GM12878 (cell line): ENCODE measurements around the gene PADI2. TPM values are rescaled to one million over a fixed set of nuclear protein-coding genes. Genes with fewer than 3 reads are reported as not detected.

Experiments used
- BHLHE40 ChIP-seq, 2 experiments: fragments of 450-650 bp in 1 of 2; IDR thresholded peaks; 2 replicates each; pipeline ENCODE4 v1.6.1; 2011 to 2017; ENCODE audit warnings: low read depth in 2 of 2, borderline replicate concordance in 1 of 2, improper control_type of control experiment in 1 of 2, low read length in 1 of 2, mild to moderate bottlenecking in 1 of 2
- E4F1 ChIP-seq: fragments of 450-650 bp; IDR thresholded peaks from 2 replicates; pipeline ENCODE4 v1.6.1; 2018; ENCODE audit warnings: borderline replicate concordance, mild to moderate bottlenecking; ENCODE audit not compliant: partially characterized antibody
- NBN ChIP-seq: fragments of 450-650 bp; IDR thresholded peaks from 2 replicates; pipeline ENCODE4 v1.6.1; 2016
- PAX8 ChIP-seq: fragments of 450-650 bp; IDR thresholded peaks from 2 replicates; pipeline ENCODE4 v1.6.1; 2017; ENCODE audit warnings: mild to moderate bottlenecking, moderate library complexity
- RAD21 ChIP-seq: IDR thresholded peaks from 2 replicates; pipeline ENCODE4 v1.6.1; 2011; ENCODE audit warnings: mild to moderate bottlenecking, low read depth, low read length, moderate library complexity; ENCODE audit not compliant: insufficient read depth
- RUNX3 ChIP-seq: IDR thresholded peaks from 2 replicates; pipeline ENCODE4 v1.6.1; 2012; ENCODE audit warnings: low read length, inconsistent platforms
- SP1 ChIP-seq: IDR thresholded peaks from one replicate; pipeline ENCODE4 v1.6.1; 2011; ENCODE audit warnings: low read depth, low read length
- STAT1 ChIP-seq: fragments of 450-650 bp; conservative IDR thresholded peaks from 2 replicates; pipeline ENCODE4 v1.6.1; 2014; ENCODE audit warnings: antibody characterized with exemption, mild to moderate bottlenecking
- TCF3 ChIP-seq: IDR thresholded peaks from 2 replicates; pipeline ENCODE4 v1.6.1; 2012; ENCODE audit warnings: low read depth, mild to moderate bottlenecking, low read length, borderline replicate concordance; ENCODE audit not compliant: insufficient read depth
- ZBED1 ChIP-seq: IDR thresholded peaks from 2 replicates; pipeline ENCODE4 v1.6.1; 2016; ENCODE audit warnings: borderline replicate concordance
- polyA plus RNA-seq, 11 experiments: library from polyadenylated mRNA; depleted of rRNA in 4 of 11; unstranded in 6 of 11; stranded (reverse) in 5 of 11; fragments of >200 nt; fragmentation: Nextera tagmentation in 4 of 11; fragmentation: Illumina TruSeq in 1 of 11; extraction: Ambion mirVana in 4 of 11; extraction: Trizol in 1 of 11; gene quantifications; 1 replicate in 1 of 11; 2 replicates in 10 of 11; pipeline versions ENCODE4 v1.2.1 to v1.2.3, GENCODE V29; 2011 to 2016; ENCODE audit warnings: inconsistent platforms in 2 of 11, missing spikeins in 2 of 11, low read depth in 1 of 11
- total RNA-seq, 4 experiments: library from RNA; depleted of rRNA in 3 of 4; stranded (reverse); fragments of >200 nt in 3 of 4; fragmentation: Illumina TruSeq in 1 of 4; extraction: Trizol in 1 of 4; gene quantifications; 2 replicates each; pipeline versions ENCODE4 v1.2.1 to v1.2.3, GENCODE V29; 2013 to 2021

Gene PADI2
- total and polyA plus RNA-seq, 10 of the 15 experiments (the other 5 are each of a cell fraction or from before 2014, with no cell fraction given) = 0.05 to 3.0 (median 0.10) TPM; not detected in 1

- TF ChIP-seq SP1 (peak; percentile 90), RAD21 (no peak), BHLHE40 (IDR thresholded peaks at IDR 0.05; ENCODE audit: borderline replicate concordance in 1 of 2, low read depth in 2 of 2, low read length in 1 of 2) (peak in 1 of 2 experiments; percentile 58; a peak in 1 of 4 replicates), STAT1 (no peak), ZBED1 (no peak), NBN (no peak), RUNX3 (no peak), E4F1 (no peak), TCF3 (no peak), PAX8 (no peak)
- TF ChIP-seq, all 136 proteins: peak for 11
These were observed at the start of gene PADI2 (continued) for GRCh38 chr1:17119076-17119772.
